K562 (cell line): ENCODE data around the gene RBFA. TPM values are rescaled to one million over a fixed set of nuclear protein-coding genes. Genes with fewer than 3 reads are reported as not detected.
A peak's percentile ranks its signal among the peaks of the same experiment; 100 is the strongest.

Experiments used
- ATAC-seq: fragments of 200-7000 bp; cut with Tn5 transposase; 3 replicates; pipeline ENCODE4 v1.9.1; 2020; ENCODE audit warnings: moderate library complexity
- BruUV-seq: library from RNA; stranded (reverse); fragments of 400-500 nt; replicated peaks from 2 replicates; lab custom pipeline; 2021; lab: Mats Ljungman, UMichigan
- CTCF ChIA-PET: fragments of 300-600 bp; formaldehyde crosslinking; extraction: SDS; loops from one replicate; lab custom pipeline; 2021; ENCODE audit warnings: low intra/inter-chr PET ratio; lab: Yijun Ruan, JAX
- POLR2A ChIA-PET: fragments of 300-600, 350-650 bp; sonication (Branson Sonifier 250); formaldehyde crosslinking; extraction: SDS; loops from one replicate; lab custom pipeline; 2021; ENCODE audit warnings: antibody characterized with exemption, inconsistent platforms; lab: Yijun Ruan, JAX
- DNase-seq, 4 experiments: peaks; one replicate each; pipeline versions ENCODE4 v3.0.0 to v3.0.0-alpha.2; 2011 to 2018; ENCODE audit warnings: low spot score in 3 of 4, mixed read lengths in 3 of 4; ENCODE audit errors: extremely low read depth in 1 of 4
- FAIRE-seq: peaks from 2 replicates; lab custom pipeline; 2011; peaks lifted over from hg19 to GRCh38; lab: Jason Lieb, UNC
- H2AFZ ChIP-seq: 2 replicates; pipeline ENCODE4 v1.6.0; 2011; ENCODE audit warnings: low read depth, low read length, control low read depth, inconsistent platforms
- H3K27ac ChIP-seq: fragments of 200-600 bp; 3 replicates; pipeline ENCODE4 v1.8.0; 2011; ENCODE audit warnings: low read depth, mild to moderate bottlenecking, control low read depth, inconsistent platforms, low read length, moderate library complexity, mixed read lengths; ENCODE audit errors: extremely low read depth
- H3K27me3 ChIP-seq, 2 experiments: fragments of 300-600 bp in 1 of 2; 2 replicates in 1 of 2; 3 replicates in 1 of 2; pipeline versions ENCODE4 v1.6.0 to v1.8.0; 2011; ENCODE audit warnings: inconsistent platforms in 2 of 2, low read length in 2 of 2, mild to moderate bottlenecking in 1 of 2, mixed read lengths in 1 of 2, moderate library complexity in 1 of 2; ENCODE audit not compliant: control insufficient read depth in 2 of 2, insufficient read depth in 2 of 2
- H3K36me3 ChIP-seq: fragments of 300-600 bp; 3 replicates; pipeline ENCODE4 v1.8.0; 2011; ENCODE audit warnings: mild to moderate bottlenecking, low read length, inconsistent platforms; ENCODE audit not compliant: control insufficient read depth, insufficient read depth
- H3K4me1 ChIP-seq, 2 experiments: fragments of 200-600 bp in 1 of 2; replicated peaks in 1 of 2; 2 replicates in 1 of 2; 3 replicates in 1 of 2; pipeline versions ENCODE4 v1.5.1 to v1.8.0; 2011; ENCODE audit warnings: inconsistent platforms in 2 of 2, low read length in 2 of 2, mild to moderate bottlenecking in 1 of 2, mixed read lengths in 1 of 2, moderate library complexity in 1 of 2; ENCODE audit not compliant: control insufficient read depth in 2 of 2, insufficient read depth in 2 of 2
- H3K4me2 ChIP-seq: 2 replicates; pipeline ENCODE4 v1.6.1; 2011; ENCODE audit warnings: low read length, control low read depth, inconsistent platforms, mixed read lengths; ENCODE audit not compliant: insufficient read depth
- H3K4me3 ChIP-seq: fragments of 200-600 bp; sonication (generic), shearing (Covaris generic); 2 replicates; pipeline ENCODE4 v1.5.1; 2016; ENCODE audit warnings: control low read depth, inconsistent platforms
- H3K79me2 ChIP-seq: fragments of 200-600 bp; 3 replicates; pipeline ENCODE4 v1.8.0; 2011; ENCODE audit warnings: low read length, inconsistent platforms; ENCODE audit not compliant: control insufficient read depth, insufficient read depth
- H3K9ac ChIP-seq, 2 experiments: 2 replicates each; pipeline versions ENCODE4 v1.6.0 to v1.6.1; 2011; ENCODE audit warnings: low read depth in 2 of 2, low read length in 2 of 2, control low read depth in 1 of 2, inconsistent platforms in 1 of 2, mild to moderate bottlenecking in 1 of 2, mixed read lengths in 1 of 2; ENCODE audit not compliant: insufficient read depth in 1 of 2
- H3K9me1 ChIP-seq: one replicate; pipeline ENCODE4 v1.6.0; 2011; ENCODE audit warnings: inconsistent platforms, mild to moderate bottlenecking, low read length, moderate library complexity; ENCODE audit not compliant: control insufficient read depth, insufficient read depth
- H3K9me3 ChIP-seq: replicated peaks from 2 replicates; pipeline ENCODE4 v1.5.1; 2011; ENCODE audit warnings: low read depth, low read length, inconsistent platforms; ENCODE audit not compliant: control insufficient read depth, insufficient read depth
- H4K20me1 ChIP-seq: replicated peaks from 2 replicates; pipeline ENCODE4 v1.6.1; 2011; ENCODE audit warnings: low read length, inconsistent platforms, mixed read lengths; ENCODE audit not compliant: control insufficient read depth, insufficient read depth
- HCFC1 ChIP-seq: IDR thresholded peaks from 2 replicates; pipeline ENCODE4 v1.6.1; 2012; ENCODE audit warnings: low read depth, low read length, improper control_type of control experiment
- HIVEP1 ChIP-seq: fragments of 250-450 bp; sonication (Bioruptor Pico); IDR thresholded peaks from 2 replicates; pipeline ENCODE4 v1.4.0; 2020; ENCODE audit warnings: mild to moderate bottlenecking
- HMG20A ChIP-seq: fragments of 450-650 bp; formaldehyde crosslinking; conservative IDR thresholded peaks from 2 replicates; pipeline ENCODE4 v1.4.0; 2020; ENCODE audit warnings: mild to moderate bottlenecking, mixed read lengths
- SRSF3 ChIP-seq: fragments of 200-400 bp; formaldehyde crosslinking; IDR thresholded peaks from 2 replicates; pipeline ENCODE4 v1.6.1; 2016; ENCODE audit warnings: mild to moderate bottlenecking, low read length, moderate library complexity; ENCODE audit not compliant: insufficient read depth
- SRSF7 ChIP-seq: fragments of 200-400 bp; formaldehyde crosslinking; optimal IDR thresholded peaks from 2 replicates; pipeline ENCODE3; 2017; ENCODE audit warnings: mild to moderate bottlenecking, low read depth, low read length
- ZC3H4 ChIP-seq: sonication (generic); formaldehyde crosslinking; IDR thresholded peaks from 2 replicates; pipeline ENCODE4 v1.9.0; 2021; ENCODE audit warnings: missing genetic modification reagents, borderline replicate concordance
- WGBS: fragments of 100-300 bp; shearing (Covaris generic); methylation state at CpG from one replicate; pipeline ENCODE4 v1.1.6; 2016; ENCODE audit warnings: low coverage, mixed read lengths; ENCODE audit not compliant: insufficient coverage; ENCODE audit errors: missing lambda C conversion rate; 5-methylcytosine and 5-hydroxymethylcytosine counted together
- in situ Hi-C: fragments of 300-500 bp; cut with MboI; formaldehyde crosslinking; loops from 4 replicates; pipeline ENCODE4 v1.15.0; 2018; ENCODE audit warnings: inconsistent platforms, mixed read lengths
- intact Hi-C: fragments of 100-400 bp; cut with micrococcal nuclease; formaldehyde crosslinking; loops from 2 replicates; pipeline ENCODE4 v1.14.2; 2022
- polyA plus RNA-seq, 8 experiments: library from polyadenylated mRNA; depleted of rRNA in 4 of 8; stranded (reverse) in 5 of 8; unstranded in 3 of 8; fragments of >200 nt; fragmentation: Nextera tagmentation in 2 of 8; fragmentation: Illumina TruSeq in 1 of 8; extraction: Ambion mirVana in 2 of 8; extraction: Trizol in 1 of 8; gene quantifications; 2 replicates each; pipeline versions ENCODE4 v1.2.1 to v1.2.3, GENCODE V29; 2011 to 2014; ENCODE audit warnings: inconsistent platforms in 1 of 8, missing spikeins in 1 of 8
- total RNA-seq, 7 experiments: library from RNA; depleted of rRNA in 6 of 7; stranded (reverse); fragments of >200 nt in 6 of 7; fragmentation: Illumina TruSeq in 2 of 7; extraction: Trizol in 2 of 7; gene quantifications; 2 replicates each; pipeline versions ENCODE4 v1.2.1 to v1.2.3, GENCODE V29; 2011 to 2021; ENCODE audit warnings: low replicate concordance in 1 of 7
- TF ChIP-seq, protein P1 (sequence below), 2 experiments: IDR thresholded peaks; 2 replicates each; pipeline ENCODE4 v1.6.1; 2011; ENCODE audit warnings: borderline replicate concordance in 1 of 2, control low read depth in 1 of 2, low read depth in 1 of 2, low read length in 1 of 2, mild to moderate bottlenecking in 1 of 2, mixed read lengths in 1 of 2, moderate library complexity in 1 of 2; ENCODE audit not compliant: insufficient read depth in 1 of 2, insufficient read length in 1 of 2, poor library complexity in 1 of 2, severe bottlenecking in 1 of 2; ENCODE audit errors: extremely low read depth in 1 of 2
- TF ChIP-seq, protein P2 (sequence below): sonication (generic); formaldehyde crosslinking; IDR thresholded peaks from 2 replicates; pipeline ENCODE4 v1.8.0; 2022; ENCODE audit warnings: mild to moderate bottlenecking, missing genetic modification reagents

RBFA gene
- total and polyA plus RNA-seq, 9 of the 15 experiments (the other 6 are each of a cell fraction or from before 2014, with no cell fraction given), result 3.4 to 41.9 (median 25.8) TPM

DNA sequence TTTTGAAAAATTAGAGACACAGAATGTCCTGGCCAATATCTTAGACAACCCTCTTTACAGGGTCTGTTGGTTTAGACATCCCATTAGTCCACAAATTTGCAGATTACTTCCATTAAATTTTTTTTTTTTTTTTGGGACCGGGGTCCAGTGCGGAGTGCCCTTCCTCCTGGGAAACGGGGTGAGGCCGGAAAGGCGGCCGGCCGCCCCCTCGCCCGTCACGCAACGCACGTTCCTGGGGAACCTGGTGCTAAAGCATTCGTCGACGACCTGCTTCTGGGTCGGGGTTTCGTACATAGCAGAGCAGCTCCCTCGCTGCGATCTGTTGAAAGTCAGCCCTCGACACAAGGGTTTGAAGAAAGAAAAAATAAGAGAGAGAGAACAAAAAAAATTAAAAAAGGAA is 21.5 kb upstream of the RBFA start:
- no TSS peak for BruUV-seq
- H2AFZ ChIP-seq, result no peak overlapping the region
- no peaks in the 10 kb centered on the region for H3K36me3 ChIP-seq
- no peaks in the 10 kb centered on the region for H3K27me3 ChIP-seq
- peak overlapping the region; percentile 64; the same call in 2 of the 3 replicates for H3K27ac ChIP-seq
- H3K4me2 ChIP-seq, result no peak overlapping the region
- intact Hi-C loops, result no loop called here
- in situ Hi-C loops, result no loop called here
- no peaks in the 10 kb centered on the region for H3K9me3 ChIP-seq
- no peaks in the 10 kb centered on the region for H3K9me1 ChIP-seq
- CTCF ChIA-PET, result no interaction called here
- H3K4me3 ChIP-seq, result no peak overlapping the region
- TF ChIP-seq, protein P1, sequence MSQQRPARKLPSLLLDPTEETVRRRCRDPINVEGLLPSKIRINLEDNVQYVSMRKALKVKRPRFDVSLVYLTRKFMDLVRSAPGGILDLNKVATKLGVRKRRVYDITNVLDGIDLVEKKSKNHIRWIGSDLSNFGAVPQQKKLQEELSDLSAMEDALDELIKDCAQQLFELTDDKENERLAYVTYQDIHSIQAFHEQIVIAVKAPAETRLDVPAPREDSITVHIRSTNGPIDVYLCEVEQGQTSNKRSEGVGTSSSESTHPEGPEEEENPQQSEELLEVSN (IDR thresholded peaks at IDR 0.05; ENCODE audit: borderline replicate concordance in 1 of 2, extremely low read depth in 1 of 2, insufficient read depth in 1 of 2, insufficient read length in 1 of 2, low read depth in 1 of 2, low read length in 1 of 2, poor library complexity in 1 of 2, severe bottlenecking in 1 of 2), result no peak
- TF ChIP-seq SRSF7 (no peak), HMG20A (CRISPR knock-in tag) (no peak), HCFC1 (no peak), SRSF3 (no peak), HIVEP1 (CRISPR knock-in tag) (no peak), ZC3H4 (no peak)
- TF ChIP-seq, protein P2, sequence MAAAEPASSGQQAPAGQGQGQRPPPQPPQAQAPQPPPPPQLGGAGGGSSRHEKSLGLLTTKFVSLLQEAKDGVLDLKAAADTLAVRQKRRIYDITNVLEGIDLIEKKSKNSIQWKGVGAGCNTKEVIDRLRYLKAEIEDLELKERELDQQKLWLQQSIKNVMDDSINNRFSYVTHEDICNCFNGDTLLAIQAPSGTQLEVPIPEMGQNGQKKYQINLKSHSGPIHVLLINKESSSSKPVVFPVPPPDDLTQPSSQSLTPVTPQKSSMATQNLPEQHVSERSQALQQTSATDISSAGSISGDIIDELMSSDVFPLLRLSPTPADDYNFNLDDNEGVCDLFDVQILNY (CRISPR knock-in tag), result no peak
- no peak overlapping the region for H3K9ac ChIP-seq
- POLR2A ChIA-PET, result no interaction called here
- WGBS, result 100% methylated on average over 1 of the region's 20 CpGs
- H4K20me1 ChIP-seq, result no peaks in the 10 kb centered on the region
- FAIRE-seq (no peak), ATAC-seq (no peak), DNase-seq (no peak)
- peaks cover 8 to 24% of the 10 kb centered on the region in 2 experiments; a peak in 4 of 5 replicates for H3K4me1 ChIP-seq
- no peaks in the 10 kb centered on the region for H3K79me2 ChIP-seq
